NCI-H1694 (cell line): ENCODE results near the gene RAB33B.

Experiments used
- DNase-seq: peaks from one replicate; lab custom pipeline; 2025; lab: John Stamatoyannopoulos, UW

Gene RAB33B

GRCh38 chr4:139508581-139509237 is 54.8 kb downstream of the RAB33B start:
- no peak for DNase-seq

GRCh38 chr4:139509727-139510410 is 55.9 kb downstream of the RAB33B start:
- DNase-seq: no peak

- DNase-seq: no peak
Observed at GRCh38 chr4:139511320-139511719, 57.4 kb downstream of the RAB33B start.

- DNase-seq: no peak
Observed at GRCh38 chr4:139514382-139515059, 60.6 kb downstream of the RAB33B start.

GRCh38 chr4:139515531-139515958 is 61.6 kb downstream of the RAB33B start:
- DNase-seq: no peak

- DNase-seq: no peak
Observed at GRCh38 chr4:139521754-139522401, 68.0 kb downstream of the RAB33B start.

- no peak for DNase-seq
Observed at GRCh38 chr4:139522457-139522856, 68.5 kb downstream of the RAB33B start.

- no peak for DNase-seq
Observed at GRCh38 chr4:139523076-139523475, 69.2 kb downstream of the RAB33B start.

GRCh38 chr4:139524062-139524631 is 70.2 kb downstream of the RAB33B start:
- no peak for DNase-seq

- no peak for DNase-seq
Observed at GRCh38 chr4:139525414-139525813, 71.5 kb downstream of the RAB33B start.
